HG03575 (cell line): ENCODE data around the gene CCDC167.

ENCODE experiments used
- ATAC-seq: cut with Tn5 transposase; IDR thresholded peaks from one replicate; pipeline ENCODE4 v1.9.1; 2021; ENCODE audit not compliant: unreplicated experiment, insufficient number of reproducible peaks, low FRiP score; ENCODE audit errors: extremely low read depth

Gene CCDC167

GRCh38 chr6:37531437-37532036, 31.8 kb upstream of the CCDC167 start:
- ATAC-seq: no peak

- no peak for ATAC-seq
Observed at GRCh38 chr6:37531026-37531425, 31.3 kb upstream of the CCDC167 start.

GRCh38 chr6:37530297-37530696, 30.6 kb upstream of the CCDC167 start:
- no peak for ATAC-seq

- ATAC-seq: no peak
Observed at GRCh38 chr6:37528541-37528940, 28.8 kb upstream of the CCDC167 start.

DNA sequence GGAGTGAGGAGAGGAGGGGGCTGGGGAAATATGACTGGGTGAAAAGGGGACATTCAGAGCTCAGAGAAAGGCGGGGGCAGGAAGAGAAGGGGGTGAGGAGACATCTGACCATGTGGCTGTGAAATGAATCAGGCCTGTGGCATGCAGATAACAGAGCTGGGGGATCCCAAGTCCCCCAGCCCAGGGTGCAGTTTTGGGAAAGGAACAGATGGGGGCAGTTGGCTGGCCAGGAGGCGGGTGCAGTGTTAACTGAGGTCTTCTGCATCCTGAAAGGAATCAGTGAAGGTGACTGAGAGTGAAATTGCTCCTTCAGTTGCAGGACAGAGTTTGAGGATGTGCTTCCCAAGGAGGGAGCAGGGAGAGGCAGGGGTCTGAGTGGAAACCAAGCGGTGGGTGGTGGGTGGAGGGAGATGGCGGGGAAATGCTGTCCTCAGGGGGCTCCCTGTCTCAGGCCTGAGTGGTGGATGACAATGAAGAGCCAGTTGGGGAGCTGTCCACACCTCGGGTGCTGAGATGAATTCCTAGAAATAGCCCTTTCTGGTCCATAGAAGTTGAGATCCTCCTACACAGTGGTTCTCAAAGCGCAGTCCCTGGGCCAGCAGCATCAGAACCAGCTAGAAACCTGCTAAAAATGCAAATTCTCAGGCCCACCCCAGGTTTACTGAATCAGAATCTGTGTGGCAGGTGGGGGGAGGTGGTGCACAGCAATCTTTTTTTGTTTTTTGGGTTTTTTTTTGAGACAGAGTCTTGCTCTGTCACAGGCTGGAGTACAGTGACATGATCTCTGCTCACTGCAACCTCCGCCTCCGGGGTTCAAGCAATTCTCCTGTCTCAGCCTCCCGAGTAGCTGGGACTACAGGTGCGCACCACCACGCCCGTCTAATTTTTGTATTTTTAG, 26.0 kb upstream of the CCDC167 start:
- ATAC-seq: no peak

DNA sequence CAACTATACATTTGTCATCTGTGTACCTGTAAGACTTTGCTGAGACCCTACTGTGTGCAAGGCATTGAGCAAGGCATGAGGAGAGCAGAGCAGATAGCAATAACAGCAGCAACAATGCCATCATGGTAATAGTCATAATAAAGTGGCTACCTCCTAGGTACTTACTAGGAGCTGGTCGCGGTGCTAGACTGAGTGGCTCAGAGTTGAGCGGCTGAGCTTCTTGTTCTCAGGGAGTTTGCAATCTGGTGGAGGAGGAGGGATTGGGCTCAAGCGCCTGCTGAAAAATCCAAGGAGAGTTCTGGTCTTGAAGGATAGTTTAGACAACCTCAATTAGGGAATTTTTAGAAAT, 25.3 kb upstream of the CCDC167 start:
- no peak for ATAC-seq

GRCh38 chr6:37524025-37524969, 24.6 kb upstream of the CCDC167 start:
- no peak for ATAC-seq

DNA sequence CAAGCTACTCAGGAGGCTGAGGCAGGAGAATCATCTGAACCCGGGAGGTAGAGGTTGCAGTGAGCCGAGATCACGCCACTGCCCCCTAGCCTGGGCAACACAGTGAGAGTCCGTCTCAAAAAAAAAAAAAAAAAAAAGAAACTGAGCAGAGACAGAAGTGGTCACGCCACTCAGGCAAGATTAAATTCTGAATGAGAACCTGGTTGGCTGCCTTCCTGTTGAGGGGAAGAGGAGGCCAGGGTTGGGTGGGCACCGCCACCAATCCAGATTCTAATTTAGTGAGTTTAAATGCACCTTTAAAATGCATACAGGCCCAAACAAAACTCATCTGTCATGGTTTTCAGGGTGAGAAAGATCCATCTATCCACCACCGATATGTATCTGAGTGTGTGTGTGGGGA, 23.7 kb upstream of the CCDC167 start:
- ATAC-seq: no peak

DNA sequence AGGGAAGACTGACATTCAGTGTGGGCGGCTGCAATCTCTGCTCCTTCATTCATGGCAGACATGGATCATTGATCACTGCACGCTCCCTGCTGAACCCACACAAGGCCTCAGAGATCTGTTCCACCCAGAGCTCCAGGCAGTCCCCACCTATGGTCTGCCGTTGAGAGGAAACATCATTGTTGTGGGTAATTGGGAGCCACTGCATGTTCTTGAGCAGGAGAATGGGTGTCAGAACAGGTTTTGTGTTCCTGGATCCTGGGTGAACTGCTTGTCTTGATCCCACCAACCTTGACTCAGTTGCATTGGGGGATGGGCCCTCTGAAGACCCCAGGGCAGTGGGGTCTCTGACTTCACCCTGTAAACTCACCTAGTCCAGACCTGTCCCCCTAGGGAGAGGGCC, 23.1 kb upstream of the CCDC167 start:
- no peak for ATAC-seq

DNA sequence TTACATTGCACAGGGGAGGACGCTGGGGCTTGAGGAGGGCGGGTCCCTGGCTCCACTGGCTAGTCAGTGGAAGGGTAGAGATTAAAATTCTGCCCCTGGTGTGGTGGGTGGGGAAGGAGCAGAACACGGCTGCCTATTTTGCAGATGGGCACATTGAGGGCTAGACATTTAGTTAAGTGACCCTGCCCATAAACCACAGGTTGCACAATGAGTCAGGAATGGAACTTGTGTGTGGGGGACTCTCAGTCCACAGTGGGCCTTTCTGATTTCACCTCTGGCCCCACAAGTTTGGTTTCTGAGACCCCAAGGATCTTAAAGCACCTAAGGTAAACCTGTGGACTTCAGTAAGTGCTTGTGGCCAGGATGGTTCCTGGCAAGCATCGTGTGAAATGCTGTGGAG, 22.0 kb upstream of the CCDC167 start:
- no peak for ATAC-seq

DNA sequence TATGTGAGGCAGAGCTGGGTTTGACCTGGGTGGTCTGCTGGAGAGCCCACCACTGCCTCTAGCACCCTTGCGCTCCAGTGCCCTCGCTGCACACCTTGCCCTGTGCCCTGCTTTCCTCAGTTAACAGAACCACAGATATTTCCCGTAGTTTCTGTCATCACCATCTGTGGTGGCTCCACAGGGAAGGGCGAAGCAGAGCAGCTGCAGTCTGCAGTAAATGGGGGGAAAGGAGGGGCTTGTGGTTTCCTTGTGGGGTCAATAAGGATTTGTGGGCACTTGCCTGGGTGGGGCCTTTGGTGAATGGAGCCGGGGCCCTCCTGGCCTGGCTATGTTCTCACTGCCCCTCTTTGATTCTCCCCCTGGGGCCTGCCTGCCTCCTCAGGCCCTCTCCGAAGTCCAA, 21.2 kb upstream of the CCDC167 start:
- ATAC-seq: no peak

DNA sequence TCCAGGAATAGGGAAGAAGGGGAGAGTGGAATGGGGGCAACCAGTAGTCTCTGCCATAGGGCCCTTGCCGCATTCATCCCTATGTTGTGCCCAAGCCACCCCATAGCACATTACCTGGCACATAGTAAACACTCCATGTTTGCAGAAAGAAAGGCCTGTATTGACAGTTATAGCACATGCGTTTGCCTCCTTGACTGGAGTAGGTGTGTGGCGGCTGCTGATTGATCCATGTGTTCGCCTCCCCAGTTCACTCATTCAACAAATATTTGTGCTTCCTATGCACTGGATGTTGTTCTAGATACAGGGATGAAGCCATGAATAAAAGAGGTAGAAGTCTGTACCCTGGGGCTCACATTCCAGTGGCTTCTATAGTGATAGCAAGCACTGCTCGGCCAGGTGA, 19.8 kb upstream of the CCDC167 start:
- ATAC-seq: no peak

DNA sequence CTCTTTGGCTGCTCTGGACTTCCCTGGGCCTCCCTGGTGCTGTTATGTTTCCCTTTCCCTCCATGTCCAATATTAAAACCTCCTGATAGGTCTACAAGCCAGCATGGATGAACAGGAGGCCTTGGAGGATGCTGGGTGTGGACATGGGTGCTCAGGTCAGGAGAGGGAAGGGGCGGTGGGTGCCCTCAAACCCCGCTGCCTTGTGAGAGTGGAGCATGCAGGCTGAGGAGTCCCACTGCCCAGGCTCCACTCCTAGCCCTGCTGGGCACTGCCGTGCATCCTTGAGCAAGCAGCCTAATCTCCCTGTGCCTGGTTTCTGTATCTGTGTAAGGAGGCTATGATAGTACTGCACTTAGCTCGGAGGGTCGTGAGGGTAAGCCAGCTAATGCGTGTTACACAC, 18.4 kb upstream of the CCDC167 start:
- ATAC-seq: no peak

- ATAC-seq: no peak
Observed at GRCh38 chr6:37517411-37517812, 17.7 kb upstream of the CCDC167 start.

DNA sequence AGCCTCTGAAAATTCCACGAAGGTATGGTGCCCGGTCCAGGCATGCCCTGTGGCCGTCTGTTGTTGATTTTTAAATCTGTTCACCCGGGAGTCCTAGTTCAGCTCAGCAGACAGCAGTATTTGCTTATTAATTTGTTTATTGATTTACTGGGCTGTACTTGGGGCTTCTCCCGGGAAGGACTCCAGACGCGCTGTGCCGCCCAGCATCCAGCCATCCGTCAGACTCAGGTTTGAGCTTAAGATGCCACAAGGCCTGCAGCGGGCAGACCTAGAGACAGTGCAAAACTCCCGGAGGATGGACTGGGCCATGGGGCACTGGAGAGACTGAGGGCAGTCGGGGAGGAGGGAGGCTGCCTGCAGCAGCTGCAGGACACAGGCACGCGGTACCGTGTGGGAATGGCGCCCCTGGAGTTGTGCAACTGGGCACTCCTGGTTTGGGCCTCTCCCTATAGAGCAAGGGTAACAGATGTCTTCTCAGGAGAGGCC, 17.3 kb upstream of the CCDC167 start:
- no peak for ATAC-seq

DNA sequence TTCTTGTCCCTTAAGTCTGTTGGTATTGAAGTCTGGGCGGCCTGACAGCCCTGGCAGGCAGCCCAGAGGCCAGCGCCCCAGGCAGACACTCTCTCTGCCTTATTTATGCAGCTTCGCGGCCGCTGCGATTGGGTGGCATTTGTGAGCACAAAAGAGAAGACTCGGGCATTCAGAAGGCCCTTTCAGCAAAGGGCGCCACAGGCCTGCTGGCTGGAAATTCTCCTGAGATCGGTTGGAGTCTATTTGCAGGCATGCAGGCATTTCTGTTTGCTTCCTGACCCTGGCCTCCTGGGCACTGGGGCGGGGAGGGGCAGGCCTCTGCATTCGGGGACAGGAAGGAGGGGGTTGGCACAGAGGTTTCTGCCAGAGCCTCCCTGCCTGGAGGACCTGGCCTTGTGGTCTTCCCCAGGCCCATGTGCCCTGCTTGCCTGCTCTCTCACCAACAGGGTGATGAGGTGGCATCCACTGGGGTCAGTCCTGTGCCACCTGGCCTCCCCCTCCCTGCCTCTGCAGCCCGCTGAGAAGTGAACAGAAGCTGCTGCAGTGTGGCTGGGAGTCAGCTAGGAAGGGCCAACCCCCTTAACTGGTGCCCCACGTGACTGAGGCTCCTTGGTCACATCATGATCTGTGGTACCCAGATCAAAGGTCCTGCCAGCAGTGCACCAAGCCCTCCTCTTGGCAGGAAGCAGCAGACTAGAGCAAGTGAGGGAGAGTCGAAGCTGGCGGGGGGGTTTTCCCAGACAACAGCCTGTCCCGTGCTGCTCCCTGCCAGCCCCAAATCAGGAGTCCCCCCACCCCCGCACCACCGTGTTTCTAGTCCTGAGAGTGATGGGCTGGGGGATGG, 16.6 kb upstream of the CCDC167 start:
- ATAC-seq: no peak

GRCh38 chr6:37515712-37516075, 16.0 kb upstream of the CCDC167 start:
- no peak for ATAC-seq

DNA sequence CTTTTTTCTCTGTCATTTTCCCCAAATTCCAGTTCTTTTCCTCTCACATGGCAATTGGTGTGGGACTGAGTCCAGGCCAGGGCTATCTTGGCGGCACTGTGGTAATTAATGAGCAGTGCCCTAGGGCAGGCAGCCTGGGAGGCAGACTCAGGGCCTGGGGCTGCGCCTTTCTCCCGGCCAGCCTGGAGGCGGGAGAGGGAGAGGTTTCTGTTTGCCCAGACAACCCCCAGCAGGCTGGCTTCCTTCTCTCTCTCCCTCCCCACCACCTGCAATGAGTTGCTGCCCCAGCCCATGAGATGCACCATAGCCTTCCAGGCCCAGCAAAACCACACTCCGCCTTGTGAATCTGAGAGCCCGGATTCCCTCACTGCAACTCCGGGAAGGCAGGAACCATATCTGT, 15.1 kb upstream of the CCDC167 start:
- no peak for ATAC-seq

DNA sequence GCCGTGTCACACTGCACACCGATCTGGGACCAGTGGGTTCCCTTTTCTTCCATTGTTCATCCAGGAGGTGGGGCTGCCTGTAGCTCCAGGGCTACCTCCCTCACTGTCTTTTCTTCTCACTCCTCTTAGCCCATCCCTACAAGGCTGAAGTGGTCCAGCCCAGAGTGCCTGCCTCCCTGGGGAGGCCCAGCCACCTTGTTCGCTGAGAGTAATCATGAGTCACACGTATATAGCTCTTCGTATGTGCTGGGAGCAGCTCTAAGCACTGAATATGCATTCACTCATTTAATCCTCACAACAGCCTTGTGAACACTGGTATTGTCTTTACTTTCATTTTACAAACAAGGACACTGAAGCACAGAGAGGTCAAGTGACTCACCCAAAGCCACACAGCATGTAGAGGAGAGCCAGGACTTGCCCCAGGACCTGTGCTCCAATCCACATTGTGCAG, 14.7 kb upstream of the CCDC167 start:
- no peak for ATAC-seq
